Sigmoid colon (tissue), 7 donors: ENCODE measurements around the gene RFC1. TPM values are rescaled to one million over a fixed set of nuclear protein-coding genes. Genes with fewer than 3 reads are reported as not detected.

Experiments used
- DNase-seq: peaks from one replicate; pipeline ENCODE4 v3.0.0-alpha.2; 2019
- H3K27ac ChIP-seq, 4 donors: fragments of 200-600 bp; sonication (generic); one replicate each; pipeline ENCODE4 v1.5.1; 2016 to 2019; ENCODE audit warnings: mild to moderate bottlenecking in 1 of 4
- H3K27me3 ChIP-seq, 3 donors: fragments of 200-600 bp; sonication (generic); one replicate each; pipeline ENCODE4 v1.5.1; 2019; ENCODE audit warnings: mild to moderate bottlenecking in 1 of 3
- H3K36me3 ChIP-seq, 4 donors: fragments of 200-600 bp; sonication (generic); one replicate each; pipeline ENCODE4 v1.5.1; 2016 to 2019
- H3K4me1 ChIP-seq, 4 donors: fragments of 200-600 bp; sonication (generic); one replicate each; pipeline ENCODE4 v1.5.1; 2017 to 2019
- H3K4me3 ChIP-seq, 4 donors: fragments of 200-600 bp; sonication (generic); one replicate each; pipeline ENCODE4 v1.5.1; 2017 to 2019; ENCODE audit warnings: mild to moderate bottlenecking in 2 of 4, moderate library complexity in 1 of 4
- H3K9me3 ChIP-seq, 4 donors: fragments of 200-600 bp in 3 of 4; sonication (generic) in 3 of 4; one replicate each; pipeline versions ENCODE4 v1.5.1 to v1.6.1; 2013 to 2019
- CTCF ChIP-seq, 4 experiments: fragments of 450-650 bp in 3 of 4; fragments of 200-600 bp in 1 of 4; IDR thresholded peaks; one replicate each; pipeline ENCODE4 v1.5.1; 2016 to 2019; ENCODE audit warnings: antibody characterized with exemption in 4 of 4, mild to moderate bottlenecking in 3 of 4, moderate library complexity in 2 of 4
- EP300 ChIP-seq, 4 donors: sonication (generic); formaldehyde crosslinking; IDR thresholded peaks; one replicate each; pipeline ENCODE4 v1.6.1; 2017; ENCODE audit warnings: antibody characterized with exemption in 4 of 4
- POLR2A ChIP-seq, 2 donors: fragments of 450-650 bp; IDR thresholded peaks; one replicate each; pipeline ENCODE4 v1.6.1; 2016; ENCODE audit warnings: antibody characterized with exemption in 2 of 2, mild to moderate bottlenecking in 2 of 2, moderate library complexity in 2 of 2
- POLR2AphosphoS5 ChIP-seq, 4 donors: sonication (generic); formaldehyde crosslinking; IDR thresholded peaks; one replicate each; pipeline ENCODE4 v1.6.1; 2017; ENCODE audit warnings: antibody characterized with exemption in 4 of 4
- WGBS, 2 donors: extraction: QIAGEN DNeasy Blood & Tissue Kit; methylation state at CpG; one replicate each; pipeline ENCODE4 v1.1.7; 2013; 5-methylcytosine and 5-hydroxymethylcytosine counted together
- intact Hi-C: fragments of 100-400 bp; cut with DNase I; formaldehyde crosslinking; loops from one replicate; pipeline ENCODE4 v1.15.1; 2023
- polyA plus RNA-seq, 3 donors: library from polyadenylated mRNA; stranded (reverse); fragments of 200-250 nt; gene quantifications; one replicate each; pipeline ENCODE4 v1.2.3, GENCODE V29; 2013
- small RNA-seq, 3 donors: library from RNA; depleted of rRNA; stranded (forward); fragments of <200 nt; gene quantifications; one replicate each; pipeline ENCODE3, GENCODE V24; 2016
- total RNA-seq, 4 donors: library from RNA; depleted of rRNA; stranded (reverse); fragments of >200 nt; gene quantifications; one replicate each; pipeline ENCODE4 v1.1.0, GENCODE V29; 2016
- donor health status: healthy with polysubstance abuse.
- donor health status: Bipolar disorder and iron deficiency.
- donor health status: healthy.

RFC1 gene
- total and polyA plus RNA-seq, 7 donors = 10.2 to 46.6 (median 30.2) TPM

GRCh38 chr4:39256436-39256835 lies 109.7 kb downstream of the RFC1 start:
- Histone ChIP-seq H3K4me3 (no peak overlapping the region), H3K9me3 (no peaks in the 10 kb centered on the region), H3K36me3 (peaks cover 0 to 50% (median 16%) of the 10 kb centered on the region in 4 donors), H3K27me3 (no peaks in the 10 kb centered on the region), H3K4me1 (no peaks in the 10 kb centered on the region), H3K27ac (no peak overlapping the region)
- WGBS, 2 donors = 86 to 90% methylated on average over 2 of the region's 2 CpGs
- no peak for DNase-seq
- TF ChIP-seq CTCF (IDR thresholded peaks at IDR 0.05) = no peak
- no peak for TF ChIP-seq EP300 (IDR thresholded peaks at IDR 0.05)
- no peak for TF ChIP-seq POLR2A (IDR thresholded peaks at IDR 0.05)
- TF ChIP-seq POLR2AphosphoS5 (IDR thresholded peaks at IDR 0.05) = no peak
- intact Hi-C loops = no loop called here

GRCh38 chr4:39255871-39256270 lies 110.3 kb downstream of the RFC1 start:
- WGBS, 2 donors = 87 to 92% methylated on average over 5 of the region's 5 CpGs
- TF ChIP-seq CTCF (IDR thresholded peaks at IDR 0.05) (no peak), EP300 (IDR thresholded peaks at IDR 0.05) (no peak), POLR2AphosphoS5 (IDR thresholded peaks at IDR 0.05) (no peak), POLR2A (IDR thresholded peaks at IDR 0.05) (no peak)
- H3K4me3 ChIP-seq = no peak overlapping the region
- H3K4me1 ChIP-seq = no peaks in the 10 kb centered on the region
- H3K27me3 ChIP-seq = no peaks in the 10 kb centered on the region
- no peak overlapping the region for H3K27ac ChIP-seq
- H3K36me3 ChIP-seq = peaks cover 0 to 50% (median 16%) of the 10 kb centered on the region in 4 donors
- intact Hi-C loops = no loop called here
- H3K9me3 ChIP-seq = no peaks in the 10 kb centered on the region
- DNase-seq = no peak

GRCh38 chr4:39255266-39255665 lies 110.9 kb downstream of the RFC1 start:
- Histone ChIP-seq H3K27me3 (no peaks in the 10 kb centered on the region), H3K27ac (no peak overlapping the region), H3K36me3 (peaks cover 0 to 45% (median 16%) of the 10 kb centered on the region in 4 donors), H3K4me1 (no peaks in the 10 kb centered on the region), H3K4me3 (no peak overlapping the region), H3K9me3 (no peaks in the 10 kb centered on the region)
- DNase-seq = no peak
- intact Hi-C loops = no loop called here
- TF ChIP-seq EP300 (IDR thresholded peaks at IDR 0.05) = no peak
- TF ChIP-seq CTCF (IDR thresholded peaks at IDR 0.05) = no peak
- TF ChIP-seq POLR2A (IDR thresholded peaks at IDR 0.05) = no peak
- no peak for TF ChIP-seq POLR2AphosphoS5 (IDR thresholded peaks at IDR 0.05)
- WGBS, 2 donors = 51 to 55% methylated on average over 2 of the region's 2 CpGs

GRCh38 chr4:39243462-39243861 lies 122.7 kb downstream of the RFC1 start:
- Histone ChIP-seq H3K36me3 (peaks cover 0 to 42% (median 4%) of the 10 kb centered on the region in 4 donors), H3K4me3 (no peak overlapping the region), H3K4me1 (no peaks in the 10 kb centered on the region), H3K9me3 (no peaks in the 10 kb centered on the region), H3K27ac (no peak overlapping the region), H3K27me3 (no peaks in the 10 kb centered on the region)
- no peak for DNase-seq
- no peak for TF ChIP-seq POLR2A (IDR thresholded peaks at IDR 0.05)
- TF ChIP-seq POLR2AphosphoS5 (IDR thresholded peaks at IDR 0.05) = no peak
- TF ChIP-seq EP300 (IDR thresholded peaks at IDR 0.05) = no peak
- intact Hi-C loops = no loop called here
- 94 to 95% methylated on average over 3 of the region's 3 CpGs for WGBS, 2 donors

Small RNA genes within 50 kb of the gene (small RNA-seq; reads per million reads assigned to genes)
- gene MIR5591 (0 reads per million in 3 donors), gene RNU6-32P (0 reads per million in 3 donors), gene RNU6-887P (0 reads per million in 3 donors)

Other genes starting within 250 kb of the RFC1 start
- 10 to 100 TPM; 49.9 to 62.0 (median 52.2) TPM for gene WDR19, start 183.8 kb downstream of the RFC1 start, total RNA-seq
- gene WDR19, start 183.8 kb downstream of the RFC1 start, polyA plus RNA-seq = 10 to 100 TPM in 1 of 3 donors, 1 to 10 TPM in 2; 3.7 to 10.8 (median 4.2) TPM
- 1 to 10 TPM in 1 of 4 donors, under 1 TPM in 1, not detected in 2; 0.16 to 1.4 TPM for gene KLB, start 40.6 kb upstream of the RFC1 start, total RNA-seq
- 1 to 10 TPM in 2 of 3 donors, under 1 TPM in 1; 0.55 to 1.6 (median 1.2) TPM for gene KLB, start 40.6 kb upstream of the RFC1 start, polyA plus RNA-seq
- gene RPL9, start 92.6 kb upstream of the RFC1 start, total RNA-seq = over 10,000 TPM in 1 of 4 donors, 1,000 to 10,000 TPM in 3; 4,848 to 14,511 (median 7,301) TPM
- 1,000 to 10,000 TPM; 1,915 to 4,730 (median 2,671) TPM for gene RPL9, start 92.6 kb upstream of the RFC1 start, polyA plus RNA-seq
- 10 to 100 TPM; 16.1 to 24.8 (median 18.8) TPM for gene LIAS, start 92.7 kb upstream of the RFC1 start, total RNA-seq
- gene LIAS, start 92.7 kb upstream of the RFC1 start, polyA plus RNA-seq = 10 to 100 TPM; 20.7 to 24.0 (median 23.4) TPM
- gene UGDH, start 161.1 kb upstream of the RFC1 start, total RNA-seq = 10 to 100 TPM; 33.4 to 51.2 (median 43.0) TPM
- gene UGDH, start 161.1 kb upstream of the RFC1 start, polyA plus RNA-seq = 100 to 1,000 TPM in 1 of 3 donors, 10 to 100 TPM in 2; 53.8 to 140 (median 79.9) TPM